Natural killer cell (primary cell): Measurements from ENCODE around the gene AKR7A2. TPM values are rescaled to one million over a fixed set of nuclear protein-coding genes. Genes with fewer than 3 reads are reported as not detected.
"Not testable (repeated sequence)": the region's sequence is repeated elsewhere in the genome, so short reads cannot be mapped to it uniquely, and the experiment has no call there.

Source experiments
- ATAC-seq, 3 donors: fragments of 150-1000 bp in 2 of 3; fragments of 200-7000 bp in 1 of 3; cut with Tn5 transposase; 1 replicate in 1 of 3; 2 replicates in 2 of 3; pipeline ENCODE4 v1.10.0; 2021; ENCODE audit warnings: mild to moderate bottlenecking in 2 of 3, moderate library complexity in 2 of 3
- DNase-seq, 2 donors: peaks; one replicate each; pipeline versions ENCODE4 v3.0.0 to v3.0.0-alpha.2; 2013 to 2021; ENCODE audit warnings: mixed read lengths in 1 of 2
- H3K27ac ChIP-seq: one replicate; pipeline ENCODE4 v1.5.1; 2013; ENCODE audit warnings: mild to moderate bottlenecking, low read length
- H3K27me3 ChIP-seq: one replicate; pipeline ENCODE4 v1.6.1; 2013; ENCODE audit warnings: low read length; ENCODE audit not compliant: control insufficient read depth, insufficient read depth
- H3K36me3 ChIP-seq: one replicate; pipeline ENCODE4 v1.6.1; 2013; ENCODE audit warnings: low read length; ENCODE audit not compliant: control insufficient read depth, insufficient read depth
- H3K4me1 ChIP-seq: one replicate; pipeline ENCODE4 v1.6.1; 2013; ENCODE audit warnings: low read length; ENCODE audit not compliant: control insufficient read depth, insufficient read depth
- H3K4me3 ChIP-seq: one replicate; pipeline ENCODE4 v1.5.1; 2013; ENCODE audit warnings: low read length
- H3K9me3 ChIP-seq: one replicate; pipeline ENCODE4 v1.6.1; 2013; ENCODE audit warnings: low read length; ENCODE audit not compliant: control insufficient read depth, insufficient read depth
- H3K27ac Mint-ChIP-seq, 2 donors: one replicate each; pipeline ENCODE4 v1.8.0; 2022; ENCODE audit warnings: mild to moderate bottlenecking in 2 of 2, mixed read lengths in 2 of 2, moderate library complexity in 1 of 2
- H3K27me3 Mint-ChIP-seq, 2 donors: one replicate each; pipeline ENCODE4 v1.8.0; 2022; ENCODE audit warnings: low read depth in 2 of 2, mixed read lengths in 2 of 2
- H3K36me3 Mint-ChIP-seq: one replicate; pipeline ENCODE4 v1.8.0; 2022; ENCODE audit warnings: mixed read lengths
- H3K4me1 Mint-ChIP-seq, 2 donors: one replicate each; pipeline ENCODE4 v1.8.0; 2022; ENCODE audit warnings: mixed read lengths in 2 of 2
- H3K4me3 Mint-ChIP-seq: one replicate; pipeline ENCODE4 v1.8.0; 2022; ENCODE audit warnings: mild to moderate bottlenecking, moderate library complexity, mixed read lengths
- H3K9me3 Mint-ChIP-seq, 2 donors: one replicate each; pipeline ENCODE4 v1.8.0; 2022; ENCODE audit warnings: mixed read lengths in 2 of 2
- CTCF ChIP-seq: fragments of 200-600 bp; IDR thresholded peaks from one replicate; pipeline ENCODE4 v1.8.0; 2022; ENCODE audit warnings: antibody characterized with exemption
- WGBS: methylation state at CpG from one replicate; pipeline ENCODE4 v1.1.7; 2013; ENCODE audit warnings: missing lambda C conversion rate; ENCODE audit not compliant: insufficient coverage; 5-methylcytosine and 5-hydroxymethylcytosine counted together
- intact Hi-C: fragments of 100-400 bp; cut with micrococcal nuclease; formaldehyde crosslinking; loops from one replicate; pipeline ENCODE4 v1.14.2; 2022
- total RNA-seq, 4 donors: library from RNA; stranded (reverse); fragments of 120-200 nt in 1 of 4; gene quantifications; one replicate each; pipeline versions ENCODE4 v1.2.3 to v1.2.4, GENCODE V29; 2013 to 2022

AKR7A2 gene
- total RNA-seq, 3 donors from 2014 or later (not counting 1 experiment from before 2014, with no cell fraction given) = 25.5 to 31.9 (median 28.9) TPM

DNA sequence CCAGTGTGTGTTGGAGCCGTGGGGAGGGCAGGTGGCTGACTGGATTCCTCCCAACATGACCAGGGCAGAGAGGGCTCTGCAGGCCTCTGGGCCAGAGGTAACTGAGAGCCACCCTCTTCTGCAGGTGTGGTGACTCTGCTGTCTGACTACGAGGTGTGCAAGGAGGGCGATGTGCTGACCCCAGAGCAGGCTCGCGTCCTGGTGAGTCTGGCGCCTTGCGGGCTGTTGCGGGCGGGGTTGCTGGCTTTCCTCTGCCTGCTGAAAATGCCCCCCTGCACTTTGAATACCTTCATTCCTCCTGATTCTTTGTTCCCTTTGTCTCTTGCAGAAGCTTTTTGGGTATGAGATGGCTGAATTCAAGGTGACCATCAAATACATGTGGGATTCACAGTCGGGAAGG is 53.6 kb downstream of the AKR7A2 start:
- Mint-ChIP-seq H3K4me1 (peaks cover 5% of the 10 kb centered on the region in 2 donors), H3K4me3 (no peak overlapping the region), H3K36me3 (no peaks in the 10 kb centered on the region), H3K27ac (no peak overlapping the region), H3K9me3 (no peaks in the 10 kb centered on the region), H3K27me3 (no peaks in the 10 kb centered on the region)
- Histone ChIP-seq H3K9me3 (no peaks in the 10 kb centered on the region), H3K4me1 (peaks cover 6% of the 10 kb centered on the region), H3K36me3 (peaks cover 39% of the 10 kb centered on the region), H3K4me3 (no peak overlapping the region), H3K27me3 (no peaks in the 10 kb centered on the region), H3K27ac (no peak overlapping the region)
- ATAC-seq (no peak), DNase-seq (no peak)
- no peak for TF ChIP-seq CTCF
- intact Hi-C loops = no loop called here
- WGBS = 95% methylated on average over 10 of the region's 10 CpGs

DNA sequence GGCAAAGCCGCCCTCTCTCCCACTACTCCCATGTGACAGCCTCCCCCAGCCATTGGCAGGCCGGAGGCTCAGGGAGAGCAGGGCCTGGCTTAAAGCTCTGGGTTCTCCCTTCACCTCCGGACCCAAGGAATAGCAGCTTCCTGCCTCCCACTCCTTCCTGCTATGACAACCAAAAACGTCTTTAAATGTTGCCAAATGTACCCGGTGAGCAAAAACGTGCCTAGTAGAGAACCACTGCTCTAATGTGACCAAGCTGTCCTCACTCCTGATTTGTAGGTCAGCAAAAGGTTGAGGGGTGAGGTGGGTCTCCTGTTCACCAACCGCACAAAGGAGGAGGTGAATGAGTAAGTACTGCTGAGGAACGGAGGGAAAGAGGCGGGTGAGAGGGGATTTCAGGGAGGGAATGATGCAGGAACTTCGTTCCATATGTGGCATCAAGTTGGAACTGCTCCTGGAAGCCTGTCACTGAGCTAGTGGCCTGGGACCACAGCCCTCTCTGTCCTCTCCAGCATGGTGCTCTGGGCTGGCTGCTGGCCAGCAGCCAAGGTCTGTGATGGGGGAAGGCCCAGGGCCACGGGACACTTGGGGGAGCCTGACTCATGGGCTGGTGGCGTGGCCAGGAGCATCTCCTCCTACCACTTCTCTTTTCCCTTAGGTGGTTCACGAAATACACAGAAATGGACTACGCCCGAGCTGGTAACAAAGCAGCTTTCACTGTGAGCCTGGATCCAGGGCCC is 54.6 kb downstream of the AKR7A2 start:
- Histone ChIP-seq H3K4me1 (peaks cover 14% of the 10 kb centered on the region), H3K9me3 (no peaks in the 10 kb centered on the region), H3K27ac (no peak overlapping the region), H3K27me3 (no peaks in the 10 kb centered on the region), H3K36me3 (peaks cover 39% of the 10 kb centered on the region), H3K4me3 (no peak overlapping the region)
- Mint-ChIP-seq H3K27me3 (no peaks in the 10 kb centered on the region), H3K9me3 (no peaks in the 10 kb centered on the region), H3K36me3 (no peaks in the 10 kb centered on the region), H3K4me3 (no peak overlapping the region), H3K4me1 (peaks cover 13% of the 10 kb centered on the region in 2 donors), H3K27ac (no peak overlapping the region)
- ATAC-seq (no peak), DNase-seq (no peak)
- no peak for TF ChIP-seq CTCF
- intact Hi-C loops = no loop called here
- WGBS = 76% methylated on average over 15 of the region's 15 CpGs

- peaks cover 17 to 22% of the 10 kb centered on the region in 2 donors for H3K4me1 Mint-ChIP-seq
- Histone ChIP-seq H3K4me1 (peaks cover 21% of the 10 kb centered on the region), H3K36me3 (peaks cover 39% of the 10 kb centered on the region)
- intact Hi-C loops, H3K36me3 Mint-ChIP-seq, H3K4me3 ChIP-seq, H3K9me3 ChIP-seq, DNase-seq, H3K27ac Mint-ChIP-seq, H3K9me3 Mint-ChIP-seq, H3K27me3 Mint-ChIP-seq, ATAC-seq, H3K4me3 Mint-ChIP-seq, H3K27me3 ChIP-seq, H3K27ac ChIP-seq: not testable (repeated sequence)
- WGBS = 96% methylated on average over 5 of the region's 5 CpGs
These were observed 55.6 kb downstream of the AKR7A2 start for GRCh38 chr1:19256301-19256700.

DNA sequence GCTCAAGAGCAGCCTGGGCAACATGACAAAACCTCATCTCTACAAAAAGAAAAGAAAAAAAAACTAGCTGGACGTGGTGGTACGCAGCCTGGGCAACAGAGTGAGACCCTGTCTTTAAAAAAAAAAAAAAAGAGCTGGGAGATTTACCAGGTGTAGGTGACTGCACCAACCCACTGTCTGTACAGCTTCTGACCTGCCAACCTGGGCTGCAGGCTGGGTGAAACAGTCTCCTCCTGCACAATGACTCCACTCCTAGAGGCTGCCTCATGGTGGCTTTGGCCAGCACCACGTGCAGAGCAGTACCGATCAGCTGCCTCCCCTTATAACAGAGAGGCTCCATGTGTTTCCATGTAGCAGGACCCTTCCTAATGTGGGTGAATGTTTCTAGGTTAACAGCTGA is 56.7 kb downstream of the AKR7A2 start:
- H3K4me3 ChIP-seq = no peak overlapping the region
- peaks cover 39% of the 10 kb centered on the region for H3K36me3 ChIP-seq
- WGBS = 96% methylated on average over 4 of the region's 4 CpGs
- H3K4me1 ChIP-seq = peaks cover 26% of the 10 kb centered on the region
- no peaks in the 10 kb centered on the region for H3K36me3 Mint-ChIP-seq
- no peaks in the 10 kb centered on the region for H3K27me3 ChIP-seq
- ATAC-seq (no peak), DNase-seq (no peak)
- H3K27ac Mint-ChIP-seq = no peak overlapping the region
- H3K4me1 Mint-ChIP-seq = peaks cover 23 to 31% of the 10 kb centered on the region in 2 donors
- H3K27ac ChIP-seq = no peak overlapping the region
- H3K9me3 ChIP-seq = no peaks in the 10 kb centered on the region
- H3K4me3 Mint-ChIP-seq = no peak overlapping the region
- H3K27me3 Mint-ChIP-seq = no peaks in the 10 kb centered on the region
- H3K9me3 Mint-ChIP-seq = no peaks in the 10 kb centered on the region
- no peak for TF ChIP-seq CTCF
- intact Hi-C loops = no loop called here
